Kidney (tissue), 14 donors: ENCODE results near the gene HENMT1. TPM values are rescaled to one million over a fixed set of nuclear protein-coding genes. Genes with fewer than 3 reads are reported as not detected.

Experiments
- DNase-seq, 5 donors: peaks; one replicate each; pipeline ENCODE4 v3.0.0-alpha.2; 2013 to 2020
- FAIRE-seq: peaks from 2 replicates; lab custom pipeline; 2012; peaks lifted over from hg19 to GRCh38; lab: Jason Lieb, UNC
- H3K27ac ChIP-seq, 2 donors: one replicate each; pipeline ENCODE4 v1.7.0; 2013; ENCODE audit warnings: low read depth in 2 of 2, low read length in 2 of 2, inconsistent platforms in 1 of 2
- H3K27me3 ChIP-seq: one replicate; pipeline ENCODE4 v1.7.1; 2013; ENCODE audit warnings: low read length, inconsistent platforms; ENCODE audit not compliant: control insufficient read depth, insufficient read depth
- H3K36me3 ChIP-seq, 3 donors: one replicate each; pipeline versions ENCODE4 v1.7.0 to v1.7.1; 2013; ENCODE audit warnings: low read length in 3 of 3, control low read depth in 1 of 3, inconsistent platforms in 1 of 3; ENCODE audit not compliant: insufficient read depth in 3 of 3, control insufficient read depth in 2 of 3
- H3K4me1 ChIP-seq, 3 donors: one replicate each; pipeline versions ENCODE4 v1.7.0 to v1.7.1; 2013; ENCODE audit warnings: low read length in 3 of 3, inconsistent platforms in 1 of 3, low read depth in 1 of 3; ENCODE audit not compliant: control insufficient read depth in 2 of 3, insufficient read depth in 2 of 3
- H3K4me3 ChIP-seq, 3 donors: one replicate each; pipeline versions ENCODE4 v1.7.0 to v1.8.1; 2013; ENCODE audit warnings: low read length in 3 of 3, control low read depth in 1 of 3, inconsistent platforms in 1 of 3
- H3K9ac ChIP-seq, 3 donors: one replicate each; pipeline versions ENCODE4 v1.7.0 to v1.7.1; 2013; ENCODE audit warnings: low read length in 3 of 3, control low read depth in 1 of 3, inconsistent platforms in 1 of 3
- H3K9me3 ChIP-seq, 3 donors: one replicate each; pipeline versions ENCODE4 v1.7.0 to v1.7.1; 2013; ENCODE audit warnings: low read length in 3 of 3, control low read depth in 1 of 3, inconsistent platforms in 1 of 3; ENCODE audit not compliant: control insufficient read depth in 2 of 3, insufficient read depth in 1 of 3
- CTCF ChIP-seq: IDR thresholded peaks from 3 replicates; pipeline ENCODE4 v1.5.1; 2012; ENCODE audit warnings: mild to moderate bottlenecking, moderate library complexity, borderline replicate concordance; ENCODE audit not compliant: insufficient read depth; ENCODE audit errors: extremely low read depth
- intact Hi-C: fragments of 100-400 bp; cut with DNase I; formaldehyde crosslinking; loops from one replicate; pipeline ENCODE4 v1.11.1; 2022
- polyA plus RNA-seq: library from polyadenylated mRNA; stranded (reverse); fragments of 350-450 nt; fragmentation: Illumina TruSeq; extraction: RNeasy Lipid Tissue Mini Kit (QIAGEN cat#74804); gene quantifications from one replicate; pipeline ENCODE4 v1.2.3, GENCODE V29; 2014; ENCODE audit warnings: low read depth, low replicate concordance; ENCODE audit not compliant: insufficient read depth
- total RNA-seq: library from RNA; stranded (reverse); fragmentation: NEBNext Ultra II Directional; extraction: Animal tissue kit (Norgen Biotek cat#: 25700); gene quantifications from one replicate; pipeline ENCODE4 v1.2.1, GENCODE V29; 2021
- donor health status: control.
- donor health status: control.
- donor health status: control.
- donor health status: control.
- donor health status: control.
- donor health status: DM: yes; HTN: yes; CAD: no.
- donor health status: Normal renal cell carcinoma (clear cell type).

The HENMT1 gene
- total and polyA plus RNA-seq, 2 donors from 2014 or later = 3.1 to 5.2 TPM

DNA sequence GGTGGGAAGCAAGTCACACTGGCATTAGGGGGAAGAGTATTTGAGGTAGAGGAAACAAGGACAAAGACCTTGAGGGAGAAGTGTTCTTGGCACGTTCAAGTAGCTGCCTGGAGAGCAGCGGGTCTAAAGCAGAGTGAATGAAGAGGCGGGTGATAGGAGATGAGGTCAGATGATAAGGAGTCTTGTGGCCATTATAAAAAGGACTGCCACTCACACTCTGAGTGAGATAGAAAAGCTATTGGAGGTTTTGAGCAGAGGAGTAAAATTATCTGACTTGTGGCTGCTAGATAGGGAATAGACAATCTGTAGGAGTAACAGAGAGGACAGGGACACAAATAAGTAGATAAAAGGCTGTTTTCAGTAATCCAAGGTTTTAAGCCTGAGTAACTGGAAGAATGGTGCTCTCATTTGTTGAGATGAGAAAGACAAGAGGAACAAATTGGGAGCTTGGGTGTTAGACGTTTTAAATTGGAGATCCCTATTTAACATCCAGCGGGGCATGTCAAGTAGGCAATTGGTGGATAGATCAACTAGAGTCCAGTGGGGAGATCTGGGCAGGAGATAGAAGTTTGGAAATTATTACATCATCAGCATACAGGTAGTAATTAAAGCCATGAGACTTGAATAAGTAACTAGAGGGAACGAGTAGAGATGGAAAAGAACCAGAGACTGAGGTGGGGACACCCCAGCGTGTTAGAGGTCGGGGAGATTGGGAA lies 43.7 kb downstream of the HENMT1 start:
- intact Hi-C loops = no loop called here
- H3K27ac ChIP-seq = no peak overlapping the region

GRCh38 chr1:108615544-108615943 lies 45.3 kb downstream of the HENMT1 start:
- DNase-seq = no peak
- H3K27ac ChIP-seq = no peak overlapping the region
- no peak overlapping the region for H3K9ac ChIP-seq
- H3K9me3 ChIP-seq = no peaks in the 10 kb centered on the region
- intact Hi-C loops = no loop called here
- H3K36me3 ChIP-seq = no peaks in the 10 kb centered on the region
- no peak for TF ChIP-seq CTCF
- H3K27me3 ChIP-seq = no peaks in the 10 kb centered on the region
- H3K4me3 ChIP-seq = no peak overlapping the region
- no peaks in the 10 kb centered on the region for H3K4me1 ChIP-seq
- no peak for FAIRE-seq

More for the DNA sequence above, 43.7 kb downstream of the HENMT1 start:
- H3K4me3 ChIP-seq = no peak overlapping the region
- no peaks in the 10 kb centered on the region for H3K27me3 ChIP-seq
- H3K9me3 ChIP-seq = no peaks in the 10 kb centered on the region
- FAIRE-seq (no peak), DNase-seq (no peak)
- H3K9ac ChIP-seq = no peak overlapping the region
- H3K4me1 ChIP-seq = no peaks in the 10 kb centered on the region
- no peak for TF ChIP-seq CTCF
- no peaks in the 10 kb centered on the region for H3K36me3 ChIP-seq

- intact Hi-C loops = no loop called here
- H3K27me3 ChIP-seq = no peaks in the 10 kb centered on the region
- no peak for DNase-seq
- no peak overlapping the region for H3K27ac ChIP-seq
- no peak overlapping the region for H3K9ac ChIP-seq
- no peak for TF ChIP-seq CTCF
- no peak overlapping the region for H3K4me3 ChIP-seq
- no peaks in the 10 kb centered on the region for H3K36me3 ChIP-seq
- H3K9me3 ChIP-seq = no peaks in the 10 kb centered on the region
- FAIRE-seq = no peak
- peaks cover 0 to 3% (median 0%) of the 10 kb centered on the region in 3 donors for H3K4me1 ChIP-seq
These were observed 48.4 kb downstream of the HENMT1 start for GRCh38 chr1:108612496-108612895.
